Measurements from ENCODE around the gene VMP1. TPM values are rescaled to one million over a fixed set of nuclear protein-coding genes. Genes with fewer than 3 reads are reported as not detected.

Gene VMP1
- total and polyA plus RNA-seq, 2 of the 13 experiments (the other 11 are each of a cell fraction or from before 2014, with no cell fraction given): 186 to 271 TPM

- peak in 1 of 2 experiments; percentile 77; a peak in 2 of 4 replicates for TF ChIP-seq EP300 (IDR thresholded peaks at IDR 0.05; ENCODE audit: low read depth in 2 of 2, low read length in 2 of 2)
- TF ChIP-seq EP300 (CRISPR knock-in tag; IDR thresholded peaks at IDR 0.05; ENCODE audit: borderline replicate concordance): peak; percentile 85; the same call in 1 of the 2 replicates
- peak; percentile 76; the same call in 1 of the 2 replicates for TF ChIP-seq ZNF281 (CRISPR knock-in tag; IDR thresholded peaks at IDR 0.05; ENCODE audit: borderline replicate concordance)
- TF ChIP-seq ZBTB7A (CRISPR knock-in tag; IDR thresholded peaks at IDR 0.05): peak; percentile 19; the same call in 1 of the 2 replicates
- TF ChIP-seq SIX4 (CRISPR knock-in tag; IDR thresholded peaks at IDR 0.05): peak; percentile 61
- 0 out of 2 replicates have a peak, but pooled peaks have one; percentile 33 for TF ChIP-seq NRL (CRISPR knock-in tag; IDR thresholded peaks at IDR 0.05; ENCODE audit: borderline replicate concordance)
- TF ChIP-seq NCOR1 (IDR thresholded peaks at IDR 0.05; ENCODE audit: borderline replicate concordance, low read length): 0 out of 2 replicates have a peak, but pooled peaks have one; percentile 22
- TF ChIP-seq KAT8 (CRISPR knock-in tag; IDR thresholded peaks at IDR 0.05): peak; percentile 51; the same call in 1 of the 2 replicates
- TF ChIP-seq ZNF564 (CRISPR knock-in tag; IDR thresholded peaks at IDR 0.05): 0 out of 2 replicates have a peak, but pooled peaks have one; percentile 57
- TF ChIP-seq NFKBIZ (CRISPR knock-in tag; IDR thresholded peaks at IDR 0.05): peak; percentile 59; the same call in 1 of the 2 replicates
- TF ChIP-seq ZBTB7B (CRISPR knock-in tag; IDR thresholded peaks at IDR 0.05): peak; percentile 90
- peak in 1 of 2 experiments; percentile 80; a peak in 1 of 4 replicates for TF ChIP-seq KLF16 (CRISPR knock-in tag; IDR thresholded peaks at IDR 0.05)
- TF ChIP-seq SOX5 (CRISPR knock-in tag; IDR thresholded peaks at IDR 0.05; ENCODE audit: borderline replicate concordance): peak; percentile 77; the same call in 1 of the 2 replicates
- TF ChIP-seq, protein P1, sequence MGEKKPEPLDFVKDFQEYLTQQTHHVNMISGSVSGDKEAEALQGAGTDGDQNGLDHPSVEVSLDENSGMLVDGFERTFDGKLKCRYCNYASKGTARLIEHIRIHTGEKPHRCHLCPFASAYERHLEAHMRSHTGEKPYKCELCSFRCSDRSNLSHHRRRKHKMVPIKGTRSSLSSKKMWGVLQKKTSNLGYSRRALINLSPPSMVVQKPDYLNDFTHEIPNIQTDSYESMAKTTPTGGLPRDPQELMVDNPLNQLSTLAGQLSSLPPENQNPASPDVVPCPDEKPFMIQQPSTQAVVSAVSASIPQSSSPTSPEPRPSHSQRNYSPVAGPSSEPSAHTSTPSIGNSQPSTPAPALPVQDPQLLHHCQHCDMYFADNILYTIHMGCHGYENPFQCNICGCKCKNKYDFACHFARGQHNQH (CRISPR knock-in tag; IDR thresholded peaks at IDR 0.05): peak; percentile 42; the same call in 1 of the 2 replicates
- TF ChIP-seq SKI (IDR thresholded peaks at IDR 0.05; ENCODE audit: partially characterized antibody): peak; percentile 82
- 0 out of 2 replicates have a peak, but pooled peaks have one; percentile 15 for TF ChIP-seq ZNF3 (CRISPR knock-in tag; IDR thresholded peaks at IDR 0.05)
- TF ChIP-seq HDAC2 (CRISPR knock-in tag; IDR thresholded peaks at IDR 0.05): peak; percentile 80; the same call in 1 of the 2 replicates
- TF ChIP-seq ETV5 (CRISPR knock-in tag; IDR thresholded peaks at IDR 0.05; ENCODE audit: borderline replicate concordance): peak; percentile 69
- TF ChIP-seq ZNF788 (CRISPR knock-in tag; IDR thresholded peaks at IDR 0.05; ENCODE audit: borderline replicate concordance): peak; percentile 49; the same call in 1 of the 2 replicates
- TF ChIP-seq NR2C2 (CRISPR knock-in tag; IDR thresholded peaks at IDR 0.05; ENCODE audit: borderline replicate concordance): peak; percentile 80
- peak; percentile 59; the same call in 1 of the 2 replicates for TF ChIP-seq MIER3 (CRISPR knock-in tag; IDR thresholded peaks at IDR 0.05; ENCODE audit: borderline replicate concordance)
- peak; percentile 87 for TF ChIP-seq FOXK1 (CRISPR knock-in tag; IDR thresholded peaks at IDR 0.05; ENCODE audit: borderline replicate concordance, low read depth)
- TF ChIP-seq NR2F2 (IDR thresholded peaks at IDR 0.05; ENCODE audit: borderline replicate concordance, low read depth): peak; percentile 50; the same call in 1 of the 2 replicates
- TF ChIP-seq ZNF12 (CRISPR knock-in tag; IDR thresholded peaks at IDR 0.05): 0 out of 2 replicates have a peak, but pooled peaks have one; percentile 21
- TF ChIP-seq SPEN (CRISPR knock-in tag; IDR thresholded peaks at IDR 0.05; ENCODE audit: low read depth): peak; percentile 38; the same call in 1 of the 2 replicates
- TF ChIP-seq ZNF329 (CRISPR knock-in tag; IDR thresholded peaks at IDR 0.05; ENCODE audit: low read depth): 0 out of 2 replicates have a peak, but pooled peaks have one; percentile 4
- peak; percentile 92 for TF ChIP-seq CBX5 (CRISPR knock-in tag; IDR thresholded peaks at IDR 0.05; ENCODE audit: borderline replicate concordance)
These were observed 146.7 kb downstream of the VMP1 start (continued) for GRCh38 chr17:59853919-59854729.
